CD14-positive monocyte (primary cell): ENCODE measurements around the gene PWWP3B. TPM values are rescaled to one million over a fixed set of nuclear protein-coding genes. Genes with fewer than 3 reads are reported as not detected.

ENCODE experiments used
- DNase-seq, 3 donors: peaks; one replicate each; pipeline ENCODE4 v3.0.0-alpha.2; 2011 to 2022
- H2AFZ ChIP-seq: 2 replicates; pipeline ENCODE4 v1.6.0; 2012; ENCODE audit warnings: mild to moderate bottlenecking, low read depth, low read length, inconsistent platforms; ENCODE audit not compliant: insufficient read depth, poor library complexity, severe bottlenecking
- H3K27ac ChIP-seq, 2 donors: 1 replicate in 1 of 2; 2 replicates in 1 of 2; pipeline ENCODE4 v1.5.1; 2012 to 2013; ENCODE audit warnings: low read length in 2 of 2, control low read depth in 1 of 2, inconsistent platforms in 1 of 2, low read depth in 1 of 2, mild to moderate bottlenecking in 1 of 2
- H3K27me3 ChIP-seq, 2 donors: one replicate each; pipeline versions ENCODE4 v1.6.0 to v1.6.1; 2011 to 2013; ENCODE audit warnings: low read length in 2 of 2; ENCODE audit not compliant: control insufficient read depth in 2 of 2, insufficient read depth in 2 of 2
- H3K36me3 ChIP-seq, 2 donors: replicated peaks in 1 of 2; 1 replicate in 1 of 2; 2 replicates in 1 of 2; pipeline versions ENCODE4 v1.5.1 to v1.6.1; 2012 to 2013; ENCODE audit warnings: low read length in 2 of 2, control low read depth in 1 of 2, inconsistent platforms in 1 of 2, mild to moderate bottlenecking in 1 of 2; ENCODE audit not compliant: insufficient read depth in 2 of 2, control insufficient read depth in 1 of 2
- H3K4me1 ChIP-seq, 2 donors: 1 replicate in 1 of 2; 2 replicates in 1 of 2; pipeline versions ENCODE4 v1.5.1 to v1.6.1; 2012 to 2013; ENCODE audit warnings: low read length in 2 of 2, control low read depth in 1 of 2, inconsistent platforms in 1 of 2, mild to moderate bottlenecking in 1 of 2, moderate library complexity in 1 of 2; ENCODE audit not compliant: insufficient read depth in 2 of 2, control insufficient read depth in 1 of 2
- H3K4me2 ChIP-seq: replicated peaks from 2 replicates; pipeline ENCODE3; 2012; ENCODE audit warnings: low read length, moderate library complexity, mild to moderate bottlenecking; ENCODE audit not compliant: poor library complexity, severe bottlenecking; ENCODE audit errors: extremely low read depth
- H3K4me3 ChIP-seq, 3 experiments: fragments of 200-600 bp in 1 of 3; sonication (generic) in 1 of 3; replicated peaks in 1 of 3; 1 replicate in 2 of 3; 2 replicates in 1 of 3; pipeline ENCODE4 v1.5.1; 2011 to 2013; ENCODE audit warnings: low read length in 3 of 3, mild to moderate bottlenecking in 3 of 3, control low read depth in 2 of 3, low read depth in 2 of 3, inconsistent platforms in 1 of 3, moderate library complexity in 1 of 3
- H3K79me2 ChIP-seq: 2 replicates; pipeline ENCODE4 v1.6.0; 2012; ENCODE audit warnings: mild to moderate bottlenecking, control low read depth, inconsistent platforms, low read length, moderate library complexity; ENCODE audit not compliant: insufficient read depth
- H3K9ac ChIP-seq: 2 replicates; pipeline ENCODE4 v1.6.0; 2017; ENCODE audit warnings: low read length, mild to moderate bottlenecking; ENCODE audit not compliant: insufficient read depth, poor library complexity, severe bottlenecking
- H3K9me3 ChIP-seq, 2 donors: replicated peaks in 1 of 2; 1 replicate in 1 of 2; 2 replicates in 1 of 2; pipeline versions ENCODE4 v1.5.1 to v1.6.1; 2012 to 2013; ENCODE audit warnings: low read length in 2 of 2, control low read depth in 1 of 2; ENCODE audit not compliant: control insufficient read depth in 1 of 2, insufficient read depth in 1 of 2
- H4K20me1 ChIP-seq: 2 replicates; pipeline ENCODE4 v1.6.0; 2012; ENCODE audit warnings: mild to moderate bottlenecking, low read length, control low read depth, moderate library complexity; ENCODE audit not compliant: insufficient read depth
- H3K27ac Mint-ChIP-seq, 7 donors: one replicate each; pipeline ENCODE4 v1.8.0; 2020; ENCODE audit warnings: mild to moderate bottlenecking in 7 of 7, mixed read lengths in 7 of 7, moderate library complexity in 6 of 7, inconsistent platforms in 2 of 7
- H3K27me3 Mint-ChIP-seq, 3 donors: one replicate each; pipeline ENCODE4 v1.8.0; 2021 to 2022; ENCODE audit warnings: low read depth in 3 of 3, mild to moderate bottlenecking in 3 of 3, mixed read lengths in 3 of 3, moderate library complexity in 3 of 3, inconsistent platforms in 1 of 3
- H3K36me3 Mint-ChIP-seq, 2 donors: one replicate each; pipeline ENCODE4 v1.8.0; 2020; ENCODE audit warnings: mixed read lengths in 2 of 2, inconsistent platforms in 1 of 2, mild to moderate bottlenecking in 1 of 2
- H3K4me1 Mint-ChIP-seq: one replicate; pipeline ENCODE4 v1.8.0; 2020; ENCODE audit warnings: mild to moderate bottlenecking, mixed read lengths
- H3K4me3 Mint-ChIP-seq, 2 donors: one replicate each; pipeline ENCODE4 v1.8.0; 2020; ENCODE audit warnings: mild to moderate bottlenecking in 2 of 2, mixed read lengths in 2 of 2, moderate library complexity in 1 of 2
- H3K9me3 Mint-ChIP-seq, 7 donors: one replicate each; pipeline ENCODE4 v1.8.0; 2020 to 2022; ENCODE audit warnings: mixed read lengths in 7 of 7, mild to moderate bottlenecking in 6 of 7, moderate library complexity in 6 of 7, inconsistent platforms in 2 of 7
- WGBS: methylation state at CpG from one replicate; pipeline ENCODE4 v1.1.5; 2013; ENCODE audit warnings: missing lambda C conversion rate; ENCODE audit not compliant: insufficient coverage; 5-methylcytosine and 5-hydroxymethylcytosine counted together
- intact Hi-C, 2 donors: fragments of 100-400 bp; cut with micrococcal nuclease; formaldehyde crosslinking; loops; one replicate each; pipeline versions ENCODE4 v1.15.0 to v1.15.1; 2023
- polyA plus RNA-seq, 3 donors: library from polyadenylated mRNA; depleted of rRNA in 1 of 3; unstranded in 2 of 3; stranded (reverse) in 1 of 3; fragments of 300-500 nt in 2 of 3; fragments of >200 nt in 1 of 3; fragmentation: Illumina TruSeq in 2 of 3; gene quantifications; 1 replicate in 2 of 3; 2 replicates in 1 of 3; pipeline ENCODE4 v1.2.3, GENCODE V29; 2012 to 2021
- TF ChIP-seq, protein P1 (sequence below): fragments of 200-600 bp; IDR thresholded peaks from one replicate; pipeline ENCODE4 v1.8.0; 2022; ENCODE audit warnings: antibody characterized with exemption, mild to moderate bottlenecking

Gene PWWP3B
- polyA plus RNA-seq, 3 donors: not detected

DNA sequence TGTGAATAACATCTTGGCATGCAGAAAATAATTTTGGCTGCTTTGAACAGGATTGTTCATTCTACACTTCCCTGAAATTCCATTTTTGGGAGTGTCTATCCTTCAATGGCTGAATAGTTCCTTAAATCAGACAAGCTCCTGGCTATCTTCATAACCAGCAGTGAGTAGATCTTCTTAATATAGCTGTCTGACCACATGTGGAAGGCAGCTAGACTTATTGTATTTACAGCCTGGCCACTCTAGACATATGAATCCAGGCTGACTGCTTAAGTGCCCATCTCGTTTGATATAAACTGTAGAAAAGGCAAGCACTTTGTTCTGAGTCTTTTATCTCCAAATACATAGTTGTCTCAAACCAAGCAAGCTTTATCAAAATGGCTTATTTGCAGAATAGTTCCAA is 40.0 kb downstream of the PWWP3B start:
- no peaks in the 10 kb centered on the region for H3K4me1 Mint-ChIP-seq
- Histone ChIP-seq H3K36me3 (no peaks in the 10 kb centered on the region), H3K9me3 (no peaks in the 10 kb centered on the region), H3K9ac (no peak overlapping the region), H2AFZ (no peak overlapping the region), H3K4me3 (no peak overlapping the region), H3K79me2 (no peaks in the 10 kb centered on the region), H4K20me1 (no peaks in the 10 kb centered on the region), H3K27me3 (no peaks in the 10 kb centered on the region), H3K4me2 (no peak overlapping the region), H3K27ac (no peak overlapping the region), H3K4me1 (no peaks in the 10 kb centered on the region)
- H3K9me3 Mint-ChIP-seq: peaks cover 0 to 12% (median 2%) of the 10 kb centered on the region in 7 donors
- H3K36me3 Mint-ChIP-seq: no peaks in the 10 kb centered on the region
- DNase-seq: no peak
- WGBS: no CpG with 5 or more reads among the region's 1 CpG
- TF ChIP-seq, protein P1, sequence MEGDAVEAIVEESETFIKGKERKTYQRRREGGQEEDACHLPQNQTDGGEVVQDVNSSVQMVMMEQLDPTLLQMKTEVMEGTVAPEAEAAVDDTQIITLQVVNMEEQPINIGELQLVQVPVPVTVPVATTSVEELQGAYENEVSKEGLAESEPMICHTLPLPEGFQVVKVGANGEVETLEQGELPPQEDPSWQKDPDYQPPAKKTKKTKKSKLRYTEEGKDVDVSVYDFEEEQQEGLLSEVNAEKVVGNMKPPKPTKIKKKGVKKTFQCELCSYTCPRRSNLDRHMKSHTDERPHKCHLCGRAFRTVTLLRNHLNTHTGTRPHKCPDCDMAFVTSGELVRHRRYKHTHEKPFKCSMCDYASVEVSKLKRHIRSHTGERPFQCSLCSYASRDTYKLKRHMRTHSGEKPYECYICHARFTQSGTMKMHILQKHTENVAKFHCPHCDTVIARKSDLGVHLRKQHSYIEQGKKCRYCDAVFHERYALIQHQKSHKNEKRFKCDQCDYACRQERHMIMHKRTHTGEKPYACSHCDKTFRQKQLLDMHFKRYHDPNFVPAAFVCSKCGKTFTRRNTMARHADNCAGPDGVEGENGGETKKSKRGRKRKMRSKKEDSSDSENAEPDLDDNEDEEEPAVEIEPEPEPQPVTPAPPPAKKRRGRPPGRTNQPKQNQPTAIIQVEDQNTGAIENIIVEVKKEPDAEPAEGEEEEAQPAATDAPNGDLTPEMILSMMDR: no peak
- intact Hi-C loops: no loop called here
- no peak overlapping the region for H3K4me3 Mint-ChIP-seq
- no peak overlapping the region for H3K27ac Mint-ChIP-seq
- H3K27me3 Mint-ChIP-seq: no peaks in the 10 kb centered on the region

Other genes starting within 250 kb of the PWWP3B start
- not detected for gene SERPINA7, start 129.6 kb upstream of the PWWP3B start, polyA plus RNA-seq